OCI-M2 (cell line): ENCODE measurements around the gene SHISA9.
"Not testable (repeated sequence)": the region's sequence is repeated elsewhere in the genome, so short reads cannot be mapped to it uniquely, and the experiment has no call there.

Experiments used
- DNase-seq: peaks from one replicate; lab custom pipeline; 2025; ENCODE audit not compliant: unreplicated experiment; lab: John Stamatoyannopoulos, UW

SHISA9 gene

GRCh38 chr16:12901597-12902461 is at the start of gene SHISA9:
Gene SHISA9, plus strand, starts transcription at chr16:12901598.
- DNase-seq, result no peak

DNA sequence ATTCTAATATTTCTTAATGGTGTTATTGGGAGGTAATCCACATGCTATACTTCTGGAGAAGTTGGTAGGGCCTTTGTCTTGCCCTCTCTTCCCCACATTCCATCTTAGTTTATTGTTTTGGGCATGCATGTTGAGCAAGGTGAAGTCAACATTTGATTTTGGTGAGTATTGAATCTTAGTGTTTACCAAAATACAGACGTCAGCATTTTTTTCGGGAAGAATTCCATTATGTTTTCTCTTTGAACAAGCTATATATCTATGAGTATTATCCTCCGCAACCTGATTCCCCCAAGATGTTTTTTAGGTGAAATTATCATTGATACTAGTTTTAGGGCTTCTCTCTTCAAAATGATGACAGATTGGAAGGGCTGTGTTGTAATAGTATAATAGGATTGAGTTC is 47.4 kb upstream of the SHISA9 start:
- no peak for DNase-seq

- DNase-seq, result not testable (repeated sequence)
Observed at GRCh38 chr16:12857435-12857834, 44.0 kb upstream of the SHISA9 start.

GRCh38 chr16:12862327-12862726 is 39.1 kb upstream of the SHISA9 start:
- DNase-seq, result no peak

DNA sequence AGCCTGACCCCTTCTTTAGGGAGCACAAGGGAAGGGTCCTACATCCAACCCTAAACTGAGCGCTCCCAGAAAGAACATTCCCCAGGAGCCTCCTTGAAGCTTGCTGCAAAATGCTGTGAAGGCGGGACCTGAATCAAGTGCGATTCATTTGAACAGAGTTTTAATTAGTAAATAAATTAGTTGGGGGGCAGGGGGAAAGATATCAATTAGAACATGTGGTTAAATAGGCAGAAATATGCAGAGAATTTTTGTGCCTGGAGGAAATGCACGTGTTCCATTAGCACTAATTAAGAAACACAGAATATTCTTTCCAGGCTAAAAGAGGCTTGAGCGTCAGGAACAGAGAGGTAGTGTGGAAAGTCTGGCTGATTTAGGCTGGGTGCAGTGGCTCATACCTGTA is 38.5 kb upstream of the SHISA9 start:
- DNase-seq, result no peak

DNA sequence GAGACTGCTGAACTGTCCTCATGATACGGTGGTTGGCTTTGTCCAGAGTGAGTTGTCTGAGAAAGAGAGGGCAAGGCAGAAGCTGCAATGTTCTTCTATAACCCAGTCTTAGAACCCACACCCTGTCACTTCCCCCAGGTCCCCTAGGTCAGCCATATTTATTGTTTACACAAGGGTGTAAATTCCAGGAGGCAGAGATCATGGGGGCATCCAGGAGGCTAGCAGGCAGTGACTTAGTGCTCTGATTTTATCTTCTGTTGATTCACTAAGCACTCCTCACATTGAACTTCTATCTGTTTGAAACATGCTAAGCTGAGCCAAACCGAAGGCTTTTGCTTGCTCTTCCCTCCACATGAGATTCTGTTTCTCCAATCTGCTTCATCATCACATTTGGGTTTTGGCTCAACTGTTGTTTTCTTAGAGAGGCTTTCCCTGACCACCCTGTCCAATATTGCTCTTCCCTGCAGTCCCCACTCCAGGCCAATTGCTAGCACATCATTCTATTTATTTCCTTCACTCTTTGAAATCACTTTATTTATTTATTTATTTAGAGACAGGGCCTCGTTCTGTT is 34.3 kb upstream of the SHISA9 start:
- DNase-seq, result no peak

DNA sequence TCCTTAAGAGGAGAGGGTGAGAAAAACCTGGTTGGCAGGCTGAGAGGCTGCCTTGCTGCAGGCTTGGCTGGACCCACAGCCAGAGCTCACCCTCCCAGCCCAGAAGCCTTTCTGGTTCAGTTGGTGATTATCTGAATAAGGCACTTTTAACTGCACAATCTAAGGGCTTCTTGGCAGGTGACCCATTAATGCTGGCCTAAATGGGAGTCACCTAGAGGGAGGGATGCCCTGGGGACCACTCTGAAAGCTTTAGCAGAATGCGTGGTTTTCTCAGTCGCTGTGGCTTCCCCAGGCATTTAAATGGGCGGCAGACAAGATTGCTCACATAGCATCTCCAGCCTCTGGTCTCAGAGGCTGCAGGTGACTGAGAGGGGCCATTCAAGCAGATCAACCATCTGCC is 33.2 kb upstream of the SHISA9 start:
- DNase-seq, result no peak

DNA sequence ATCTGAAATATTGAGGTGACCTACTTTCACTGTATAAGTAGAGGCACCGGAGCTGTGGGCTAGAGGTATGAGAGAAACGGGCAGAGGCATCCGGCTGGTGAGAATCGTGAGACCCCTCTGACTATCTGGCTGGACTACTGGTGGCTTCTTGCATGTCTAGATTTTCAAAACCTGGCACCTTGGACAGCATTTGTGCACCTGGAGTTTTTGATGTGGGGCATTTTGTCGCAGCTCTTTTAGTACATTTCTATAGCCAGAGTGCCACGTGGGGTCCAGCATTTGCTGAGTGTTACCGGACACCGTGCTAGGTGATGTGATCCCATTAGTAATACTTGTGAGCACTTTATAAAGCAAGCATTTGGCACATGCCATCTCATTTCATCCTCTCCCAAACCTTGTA is 32.6 kb upstream of the SHISA9 start:
- no peak for DNase-seq

DNA sequence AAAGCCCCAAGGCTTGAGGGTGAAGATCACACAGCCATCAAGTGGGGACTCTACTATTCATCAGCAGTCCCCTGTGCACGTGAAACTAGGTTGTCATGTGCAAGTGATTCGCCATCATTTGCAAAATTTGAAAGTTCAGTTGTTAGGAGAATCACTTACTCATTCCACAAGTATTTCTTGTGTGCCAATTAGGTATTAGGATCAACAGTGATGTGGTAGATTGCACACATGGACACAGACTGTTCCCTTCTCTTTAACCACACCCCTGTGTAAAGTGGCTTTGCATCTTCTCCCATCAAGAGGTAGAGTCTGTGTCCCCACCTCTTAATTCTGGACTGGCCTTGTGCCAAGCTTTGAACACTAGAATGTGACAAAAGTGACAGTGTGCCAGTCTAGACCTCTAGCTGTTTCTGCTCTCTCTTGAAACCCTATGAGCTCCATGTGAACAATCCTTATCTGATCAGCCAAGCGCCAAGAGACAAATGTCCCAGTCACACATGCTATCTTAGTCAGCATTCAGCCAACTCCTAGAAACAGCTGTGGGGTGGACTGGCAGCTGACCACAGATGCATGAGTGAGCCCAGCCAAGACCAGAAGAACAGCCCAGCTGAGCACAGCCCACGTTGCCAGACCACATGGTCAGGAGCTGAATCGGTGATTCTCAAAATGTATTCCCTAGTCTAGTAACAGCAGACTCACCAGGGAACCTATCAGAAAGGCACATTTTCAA is 31.5 kb upstream of the SHISA9 start:
- no peak for DNase-seq

DNA sequence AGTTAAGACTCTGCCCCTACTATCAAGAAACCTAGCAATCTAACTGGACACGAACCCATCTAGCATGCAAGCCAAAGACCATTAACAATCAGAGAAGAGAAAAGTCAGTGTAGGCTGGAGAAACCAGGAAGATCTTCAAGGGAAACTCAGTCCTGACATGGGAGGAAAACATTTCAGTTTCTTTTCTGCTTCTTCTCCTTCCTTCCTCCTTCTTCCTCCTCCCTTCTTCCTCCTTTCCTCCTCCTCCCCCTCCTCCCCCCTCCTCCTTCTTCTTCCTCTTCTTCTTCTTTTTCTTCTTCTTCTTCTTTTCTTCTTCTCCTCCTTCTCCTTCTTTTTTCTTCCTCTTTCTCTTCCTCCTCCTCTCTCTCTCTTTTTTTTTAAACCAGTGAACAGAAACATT is 29.6 kb upstream of the SHISA9 start:
- no peak for DNase-seq

- no peak for DNase-seq
Observed at GRCh38 chr16:12874186-12874585, 27.2 kb upstream of the SHISA9 start.

GRCh38 chr16:12876778-12877177 is 24.6 kb upstream of the SHISA9 start:
- no peak for DNase-seq

DNA sequence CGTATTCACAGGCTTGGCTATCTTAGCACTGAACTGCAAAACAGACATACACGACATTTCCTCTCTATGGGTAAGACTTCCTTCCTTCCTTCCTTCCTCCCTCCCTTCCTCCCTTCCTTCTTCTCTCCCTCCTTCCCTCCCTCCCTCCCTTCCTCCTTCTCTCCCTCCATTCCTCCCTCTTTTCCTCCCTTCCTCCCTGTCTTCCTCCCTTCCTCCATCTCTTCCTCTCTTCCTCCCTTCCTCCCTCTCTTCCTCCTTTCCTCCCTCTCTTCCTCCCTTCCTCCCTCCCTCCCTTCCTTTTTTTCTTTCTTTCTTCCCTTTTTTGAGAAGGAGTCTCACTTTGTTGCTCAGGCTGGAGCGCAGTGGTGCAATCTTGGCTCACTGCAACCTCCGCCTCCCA is 22.4 kb upstream of the SHISA9 start:
- DNase-seq, result no peak

GRCh38 chr16:12879812-12880211 is 21.6 kb upstream of the SHISA9 start:
- no peak for DNase-seq

DNA sequence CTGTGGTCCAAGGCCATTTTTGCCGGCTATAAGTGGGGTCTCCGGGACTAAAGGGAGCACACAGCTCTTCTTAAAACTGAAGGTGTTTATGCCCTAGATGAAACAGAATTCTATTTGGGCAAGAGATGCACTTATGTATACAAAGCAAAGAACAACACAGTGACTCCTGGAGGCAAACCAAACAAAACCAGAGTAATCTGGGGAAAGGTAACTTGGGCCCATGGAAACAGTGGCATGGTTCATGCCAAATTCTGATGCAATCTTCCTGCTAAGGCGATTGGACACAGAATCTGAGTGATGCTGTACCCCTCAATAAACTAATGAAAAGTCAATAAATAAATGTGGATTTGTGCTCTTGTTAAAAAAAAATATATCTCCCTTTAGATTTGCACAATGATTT is 20.2 kb upstream of the SHISA9 start:
- DNase-seq, result no peak

- no peak for DNase-seq
Observed at GRCh38 chr16:12881740-12882139, 19.7 kb upstream of the SHISA9 start.

DNA sequence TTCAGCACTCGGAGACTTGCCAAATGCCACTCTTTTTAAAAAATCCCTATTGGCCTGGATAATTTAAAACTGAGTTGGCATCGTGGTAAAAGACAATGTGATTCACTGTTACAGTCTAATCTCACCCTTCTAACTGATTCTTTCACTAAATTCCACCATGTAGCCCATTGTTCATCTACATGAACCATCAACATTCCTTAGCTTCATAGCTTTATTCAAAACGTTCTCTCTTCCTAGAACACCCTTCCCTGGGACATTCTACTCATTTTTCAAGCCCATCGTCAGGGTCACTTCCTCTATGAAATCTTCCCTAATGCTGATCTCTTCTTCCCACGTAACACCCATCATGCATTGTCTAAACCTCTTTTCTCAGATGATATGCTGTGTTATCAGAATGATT is 15.7 kb upstream of the SHISA9 start:
- DNase-seq, result no peak

DNA sequence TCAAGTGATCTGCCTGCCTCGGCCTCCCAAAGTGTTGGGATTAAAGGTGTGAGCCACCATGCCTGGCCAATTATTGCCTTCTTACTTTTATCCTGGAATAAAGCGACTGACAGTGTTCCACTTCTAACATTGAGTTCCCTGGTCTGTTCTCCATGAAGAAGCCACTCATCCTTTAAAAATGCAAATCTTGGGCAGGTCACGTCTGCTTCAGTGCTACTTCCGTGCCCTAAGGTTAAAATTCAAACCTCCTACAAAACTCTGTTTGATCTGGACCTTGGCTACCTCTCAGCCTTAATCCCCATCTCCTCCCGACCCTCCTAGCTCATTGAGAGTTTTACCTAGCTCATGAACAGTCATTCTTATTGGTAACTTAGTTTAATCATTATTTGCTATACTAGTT is 9.6 kb upstream of the SHISA9 start:
- DNase-seq, result no peak

GRCh38 chr16:12893050-12893750 is 8.2 kb upstream of the SHISA9 start:
- DNase-seq, result no peak

- DNase-seq, result no peak
Observed at GRCh38 chr16:12896562-12896961, 4.8 kb upstream of the SHISA9 start.

DNA sequence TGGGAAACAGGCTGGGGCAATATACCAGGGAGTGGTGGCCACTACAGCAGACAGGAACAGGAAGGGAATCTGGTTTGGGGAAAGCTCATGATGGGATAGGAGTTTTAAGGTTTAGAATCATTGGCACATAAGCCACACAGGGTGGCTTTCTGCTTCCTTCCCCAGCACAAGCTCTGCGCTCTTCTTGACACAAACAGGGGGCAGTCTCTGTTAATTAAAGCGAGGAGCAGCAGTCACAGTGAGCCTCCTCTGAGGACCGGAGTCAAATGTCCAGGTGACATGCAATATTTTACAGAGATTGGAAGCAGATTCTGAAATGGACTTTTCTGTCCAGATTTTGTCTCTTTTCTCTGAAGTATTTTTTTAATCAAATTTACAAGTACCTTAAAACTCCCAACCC is 2.8 kb upstream of the SHISA9 start:
- no peak for DNase-seq
